ENCODE results near the gene FXYD1. TPM values are rescaled to one million over a fixed set of nuclear protein-coding genes. Genes with fewer than 3 reads are reported as not detected.

The FXYD1 gene
- total and polyA plus RNA-seq, 2 experiments from 2014 or later: 1.5 to 26.8 TPM

DNA sequence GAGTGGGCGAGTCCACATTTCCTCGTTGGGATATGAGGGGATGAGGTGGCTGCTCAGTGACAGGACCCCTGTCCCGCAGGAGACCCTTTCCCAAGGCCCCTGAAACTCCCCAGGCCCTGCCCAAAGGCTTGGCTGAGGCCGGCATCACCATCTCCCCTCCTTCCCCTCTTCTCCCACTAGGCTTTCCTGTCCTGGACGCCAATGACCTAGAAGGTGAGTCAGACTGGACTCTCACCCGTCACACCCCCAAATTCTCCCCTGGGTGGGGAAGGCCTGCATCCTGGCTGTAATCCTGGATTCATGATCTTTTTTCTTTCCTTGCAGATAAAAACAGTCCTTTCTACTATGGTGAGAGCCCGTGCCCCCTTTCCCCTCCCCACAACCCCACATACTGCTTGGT lies 17.7 kb upstream of the FXYD1 start:
- Mint-ChIP-seq H3K4me3 (no peak overlapping the region), H3K9me3 (no peaks in the 10 kb centered on the region), H3K4me1 (peaks cover 36% of the 10 kb centered on the region), H3K36me3 (ENCODE audit: low read depth) (no peaks in the 10 kb centered on the region), H3K27ac (no peak overlapping the region), H3K27me3 (ENCODE audit: insufficient read depth, low read depth, poor library complexity) (peaks cover 16% of the 10 kb centered on the region)
- H3K9me2 ChIP-seq (ENCODE audit: insufficient read depth): no peaks in the 10 kb centered on the region
- no peak for DNase-seq (ENCODE audit: low spot score)
- no peak overlapping the region for H3K4me2 ChIP-seq
- H3K4me3 ChIP-seq: no peak overlapping the region
- H3K27ac ChIP-seq (ENCODE audit: low read depth): no peak overlapping the region
- no peaks in the 10 kb centered on the region for H3K27me3 ChIP-seq (ENCODE audit: insufficient read depth)
- H3K36me3 ChIP-seq (ENCODE audit: insufficient read depth): no peaks in the 10 kb centered on the region
- no peaks in the 10 kb centered on the region for H3K79me2 ChIP-seq (replicated peaks; ENCODE audit: insufficient read depth)
- no peaks in the 10 kb centered on the region for H3F3A ChIP-seq (replicated peaks; ENCODE audit: low read depth)
- H2AFZ ChIP-seq: no peak overlapping the region
- H4K20me1 ChIP-seq (replicated peaks; ENCODE audit: insufficient read depth): no peaks in the 10 kb centered on the region
- ATAC-seq: no peak
- TF ChIP-seq STAT1 (IDR thresholded peaks at IDR 0.05; ENCODE audit: unreplicated experiment): no peak
- TF ChIP-seq, protein P1, sequence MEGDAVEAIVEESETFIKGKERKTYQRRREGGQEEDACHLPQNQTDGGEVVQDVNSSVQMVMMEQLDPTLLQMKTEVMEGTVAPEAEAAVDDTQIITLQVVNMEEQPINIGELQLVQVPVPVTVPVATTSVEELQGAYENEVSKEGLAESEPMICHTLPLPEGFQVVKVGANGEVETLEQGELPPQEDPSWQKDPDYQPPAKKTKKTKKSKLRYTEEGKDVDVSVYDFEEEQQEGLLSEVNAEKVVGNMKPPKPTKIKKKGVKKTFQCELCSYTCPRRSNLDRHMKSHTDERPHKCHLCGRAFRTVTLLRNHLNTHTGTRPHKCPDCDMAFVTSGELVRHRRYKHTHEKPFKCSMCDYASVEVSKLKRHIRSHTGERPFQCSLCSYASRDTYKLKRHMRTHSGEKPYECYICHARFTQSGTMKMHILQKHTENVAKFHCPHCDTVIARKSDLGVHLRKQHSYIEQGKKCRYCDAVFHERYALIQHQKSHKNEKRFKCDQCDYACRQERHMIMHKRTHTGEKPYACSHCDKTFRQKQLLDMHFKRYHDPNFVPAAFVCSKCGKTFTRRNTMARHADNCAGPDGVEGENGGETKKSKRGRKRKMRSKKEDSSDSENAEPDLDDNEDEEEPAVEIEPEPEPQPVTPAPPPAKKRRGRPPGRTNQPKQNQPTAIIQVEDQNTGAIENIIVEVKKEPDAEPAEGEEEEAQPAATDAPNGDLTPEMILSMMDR (conservative IDR thresholded peaks at IDR 0.05; ENCODE audit: low read depth in 2 of 2): no peak
- TF ChIP-seq, protein P2, sequence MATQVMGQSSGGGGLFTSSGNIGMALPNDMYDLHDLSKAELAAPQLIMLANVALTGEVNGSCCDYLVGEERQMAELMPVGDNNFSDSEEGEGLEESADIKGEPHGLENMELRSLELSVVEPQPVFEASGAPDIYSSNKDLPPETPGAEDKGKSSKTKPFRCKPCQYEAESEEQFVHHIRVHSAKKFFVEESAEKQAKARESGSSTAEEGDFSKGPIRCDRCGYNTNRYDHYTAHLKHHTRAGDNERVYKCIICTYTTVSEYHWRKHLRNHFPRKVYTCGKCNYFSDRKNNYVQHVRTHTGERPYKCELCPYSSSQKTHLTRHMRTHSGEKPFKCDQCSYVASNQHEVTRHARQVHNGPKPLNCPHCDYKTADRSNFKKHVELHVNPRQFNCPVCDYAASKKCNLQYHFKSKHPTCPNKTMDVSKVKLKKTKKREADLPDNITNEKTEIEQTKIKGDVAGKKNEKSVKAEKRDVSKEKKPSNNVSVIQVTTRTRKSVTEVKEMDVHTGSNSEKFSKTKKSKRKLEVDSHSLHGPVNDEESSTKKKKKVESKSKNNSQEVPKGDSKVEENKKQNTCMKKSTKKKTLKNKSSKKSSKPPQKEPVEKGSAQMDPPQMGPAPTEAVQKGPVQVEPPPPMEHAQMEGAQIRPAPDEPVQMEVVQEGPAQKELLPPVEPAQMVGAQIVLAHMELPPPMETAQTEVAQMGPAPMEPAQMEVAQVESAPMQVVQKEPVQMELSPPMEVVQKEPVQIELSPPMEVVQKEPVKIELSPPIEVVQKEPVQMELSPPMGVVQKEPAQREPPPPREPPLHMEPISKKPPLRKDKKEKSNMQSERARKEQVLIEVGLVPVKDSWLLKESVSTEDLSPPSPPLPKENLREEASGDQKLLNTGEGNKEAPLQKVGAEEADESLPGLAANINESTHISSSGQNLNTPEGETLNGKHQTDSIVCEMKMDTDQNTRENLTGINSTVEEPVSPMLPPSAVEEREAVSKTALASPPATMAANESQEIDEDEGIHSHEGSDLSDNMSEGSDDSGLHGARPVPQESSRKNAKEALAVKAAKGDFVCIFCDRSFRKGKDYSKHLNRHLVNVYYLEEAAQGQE (IDR thresholded peaks at IDR 0.05; ENCODE audit: unreplicated experiment): no peak
- no peak for TF ChIP-seq ZNF331 (CRISPR knock-in tag; IDR thresholded peaks at IDR 0.05; ENCODE audit: low read depth)
- TF ChIP-seq, protein P3, sequence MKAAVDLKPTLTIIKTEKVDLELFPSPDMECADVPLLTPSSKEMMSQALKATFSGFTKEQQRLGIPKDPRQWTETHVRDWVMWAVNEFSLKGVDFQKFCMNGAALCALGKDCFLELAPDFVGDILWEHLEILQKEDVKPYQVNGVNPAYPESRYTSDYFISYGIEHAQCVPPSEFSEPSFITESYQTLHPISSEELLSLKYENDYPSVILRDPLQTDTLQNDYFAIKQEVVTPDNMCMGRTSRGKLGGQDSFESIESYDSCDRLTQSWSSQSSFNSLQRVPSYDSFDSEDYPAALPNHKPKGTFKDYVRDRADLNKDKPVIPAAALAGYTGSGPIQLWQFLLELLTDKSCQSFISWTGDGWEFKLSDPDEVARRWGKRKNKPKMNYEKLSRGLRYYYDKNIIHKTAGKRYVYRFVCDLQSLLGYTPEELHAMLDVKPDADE (IDR thresholded peaks at IDR 0.05): no peak
- no peak for TF ChIP-seq JUNB (IDR thresholded peaks at IDR 0.05; ENCODE audit: unreplicated experiment)
- TF ChIP-seq ZNF114 (CRISPR knock-in tag; IDR thresholded peaks at IDR 0.05): no peak
- no peak for TF ChIP-seq EZH2phosphoT487 (IDR thresholded peaks at IDR 0.05; ENCODE audit: unreplicated experiment)
- TF ChIP-seq EZH2 (IDR thresholded peaks at IDR 0.05; ENCODE audit: low read depth, unreplicated experiment): no peak
- no peak for TF ChIP-seq NANOG (IDR thresholded peaks at IDR 0.05; ENCODE audit: borderline replicate concordance)
- peaks cover 18% of the 10 kb centered on the region for H3K4me1 ChIP-seq (ENCODE audit: insufficient read depth)
